HL-60/S4 treated with phorbol 12-myristate 13-acetate at 8.2 ng/mL for 4 days and 3 days (cell line): ENCODE results near the gene PID1.

ENCODE experiments used
- in situ Hi-C: fragments of 300-500 bp; cut with MboI; formaldehyde crosslinking; loops from 2 replicates; pipeline ENCODE4 v1.15.0; 2022; ENCODE audit warnings: low sequenced_read_pairs

Gene PID1

DNA sequence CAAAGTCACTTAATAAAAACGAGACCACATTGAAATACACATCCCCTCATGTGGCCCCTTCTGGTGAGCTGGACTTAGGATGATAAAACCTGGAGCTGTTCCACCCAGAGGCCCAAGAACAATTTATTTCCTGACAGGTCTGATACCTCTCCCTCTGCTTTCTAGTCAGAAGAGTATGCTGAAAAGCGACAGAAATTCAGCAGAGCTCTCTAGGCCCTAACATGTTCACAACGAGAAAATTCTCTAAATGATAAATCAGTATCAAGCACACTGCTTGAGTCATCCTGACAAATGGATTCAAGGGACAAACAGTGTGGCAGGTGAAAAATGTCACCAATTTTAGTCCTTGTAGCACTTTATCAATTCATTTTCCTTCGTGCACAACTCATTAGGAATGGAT is 233.5 kb downstream of the PID1 start:
- in situ Hi-C loops = no loop called here

DNA sequence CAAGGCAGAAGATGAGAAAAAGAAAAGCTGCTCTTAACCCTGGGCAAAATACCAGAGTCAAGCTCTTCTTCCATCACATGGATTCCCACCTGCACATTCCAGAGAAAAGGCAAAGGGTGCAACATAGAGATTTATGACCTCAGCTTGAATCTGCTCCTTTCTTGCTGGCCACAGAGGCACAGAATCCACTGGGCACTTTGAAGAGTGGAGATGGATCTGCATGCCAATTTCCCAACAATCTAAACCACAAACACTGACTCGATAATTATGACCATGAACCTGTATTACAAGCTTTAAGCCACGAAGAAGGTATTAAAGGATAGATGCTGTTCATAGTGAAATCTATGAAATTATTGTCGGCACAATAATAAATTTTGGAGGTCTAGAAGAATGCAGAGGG is 237.3 kb downstream of the PID1 start:
- in situ Hi-C loops = no loop called here

DNA sequence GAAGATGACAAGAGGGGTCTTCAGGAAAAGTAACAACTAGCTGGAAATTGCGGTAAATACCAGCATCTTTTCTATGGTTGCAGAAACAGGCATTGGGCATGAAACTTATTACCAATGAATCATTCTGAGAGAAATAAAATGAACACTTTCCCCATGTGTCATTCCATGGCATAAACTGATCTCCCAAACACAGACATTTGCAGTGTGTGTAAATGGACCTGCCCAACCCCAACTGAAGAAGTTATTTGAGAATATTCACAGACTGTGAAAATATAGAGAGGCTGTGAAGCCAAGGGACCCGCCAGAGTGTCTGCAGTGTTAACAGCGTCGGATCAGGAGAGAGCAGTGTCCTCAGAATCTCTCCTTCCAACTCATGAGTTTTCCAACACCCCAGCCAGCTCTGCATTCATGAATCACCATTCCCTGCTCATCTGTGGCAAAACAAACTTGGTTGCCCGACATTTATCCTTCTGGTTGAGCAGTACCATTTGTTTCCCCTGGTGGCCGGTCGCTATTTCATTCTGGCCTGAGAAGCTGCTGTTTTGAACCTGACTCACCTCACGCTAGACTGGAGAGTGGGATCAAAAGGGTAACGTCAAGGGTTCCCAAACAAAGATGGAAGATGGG is 238.4 kb downstream of the PID1 start:
- in situ Hi-C loops = no loop called here

DNA sequence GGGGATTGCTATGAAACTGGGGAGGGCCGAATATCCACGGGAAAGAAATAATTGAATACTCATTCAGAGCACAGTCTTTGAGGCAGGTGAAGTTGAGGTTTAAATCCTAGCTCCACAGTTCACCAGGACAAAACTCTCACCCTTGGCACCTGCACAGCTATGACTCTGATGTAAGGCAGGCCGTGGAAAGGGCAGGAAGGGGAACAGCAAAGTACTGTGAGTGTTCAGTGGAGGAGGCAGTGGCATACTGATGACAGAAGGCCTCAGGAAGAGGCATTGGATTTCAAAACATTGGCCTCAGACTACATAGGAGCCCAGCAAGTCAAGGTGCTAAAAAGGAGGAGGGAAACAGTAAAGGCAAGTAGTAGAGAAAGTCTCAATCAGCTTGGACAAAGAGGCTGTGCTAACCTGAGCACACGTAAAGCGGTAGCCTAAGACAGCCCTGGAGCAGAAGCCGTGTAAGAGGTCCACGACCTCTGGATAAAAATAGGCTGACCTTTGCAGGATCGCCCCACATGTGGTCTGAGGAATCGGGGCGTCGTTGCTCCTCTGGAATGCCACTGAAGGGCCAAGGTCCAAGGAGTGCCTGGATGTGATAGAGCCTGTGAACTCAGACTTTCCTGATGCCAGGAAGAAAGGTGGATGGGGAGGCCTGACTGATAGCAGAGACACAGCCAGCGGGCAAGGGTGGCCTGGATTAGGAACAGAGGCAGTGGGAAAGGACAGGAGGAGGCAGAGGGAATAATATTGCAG is 243.6 kb downstream of the PID1 start:
- in situ Hi-C loops = no loop called here

DNA sequence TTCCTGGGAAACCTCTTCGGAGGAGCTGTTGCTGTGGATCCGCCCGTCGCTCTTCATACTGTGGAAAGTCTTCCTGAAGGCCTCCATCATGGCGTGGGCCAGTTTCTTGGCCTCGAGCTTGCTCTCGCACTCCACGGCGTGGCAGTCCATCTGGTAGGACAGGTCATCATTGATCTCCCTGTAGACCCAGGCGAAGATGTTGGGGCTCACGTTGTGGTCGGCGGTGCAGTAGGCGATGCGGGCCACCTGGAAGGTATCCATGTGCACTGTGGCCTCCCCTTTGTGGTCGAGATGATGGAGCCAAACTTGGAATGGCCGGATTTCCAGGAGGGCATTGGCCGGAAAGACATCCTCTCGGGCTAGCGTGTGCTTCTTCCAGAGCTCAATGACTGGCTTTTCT is 245.4 kb downstream of the PID1 start:
- in situ Hi-C loops = no loop called here

DNA sequence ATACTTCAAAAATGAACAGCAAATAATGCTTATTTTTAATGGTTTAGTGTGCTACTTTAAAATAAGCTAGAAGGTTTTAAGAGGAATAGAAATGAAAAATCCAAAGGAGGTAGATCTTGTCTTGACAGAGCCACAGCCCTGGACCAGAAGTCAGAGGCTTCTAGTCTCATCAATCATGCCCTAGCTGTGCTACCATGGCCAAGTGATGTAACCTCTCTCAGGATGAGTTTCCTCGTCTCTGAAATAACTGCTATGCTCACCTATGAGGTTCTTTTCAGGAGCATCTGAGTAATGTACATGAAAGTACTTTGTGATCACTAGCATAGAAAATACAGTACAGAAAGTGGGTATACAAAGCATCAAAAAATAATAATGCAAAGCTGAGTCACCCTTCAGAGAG is 248.4 kb downstream of the PID1 start:
- in situ Hi-C loops = no loop called here

DNA sequence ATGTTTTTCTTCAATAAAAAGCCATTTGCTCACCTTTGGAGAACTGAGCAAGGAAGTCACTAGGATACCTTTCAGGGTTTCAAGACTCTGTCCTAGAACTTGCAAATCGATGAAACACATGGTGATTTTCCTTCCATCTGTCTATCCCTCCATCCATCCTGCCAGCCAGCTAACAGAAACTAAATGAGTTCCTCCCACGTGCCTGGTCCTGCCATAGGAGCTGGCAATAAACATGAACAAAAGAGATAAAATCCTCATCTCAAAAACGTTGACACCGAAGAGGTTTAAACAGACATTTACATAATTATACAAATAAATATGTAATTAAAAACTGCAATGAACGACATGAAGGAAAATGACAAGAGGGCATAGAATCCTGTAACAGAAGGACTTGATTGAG is 249.0 kb downstream of the PID1 start:
- in situ Hi-C loops = no loop called here

DNA sequence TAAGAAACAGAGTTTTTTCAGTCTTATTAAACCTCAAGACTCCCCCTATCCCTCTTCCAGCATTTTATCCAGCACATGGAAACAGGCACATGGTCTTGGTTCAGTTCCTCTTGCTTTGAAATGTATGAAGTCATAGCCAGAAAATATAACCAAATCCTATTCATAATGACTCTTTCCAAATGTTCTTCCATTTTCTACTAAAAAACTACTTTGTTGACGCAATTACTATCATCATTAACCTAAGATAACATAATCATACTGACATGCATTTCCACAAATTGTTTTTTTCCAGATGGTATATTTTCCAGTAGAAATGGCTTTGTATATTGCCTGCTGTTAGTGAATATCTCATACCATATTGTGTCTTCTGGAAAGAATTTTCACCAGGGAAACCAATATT is 261.3 kb downstream of the PID1 start:
- in situ Hi-C loops = no loop called here

DNA sequence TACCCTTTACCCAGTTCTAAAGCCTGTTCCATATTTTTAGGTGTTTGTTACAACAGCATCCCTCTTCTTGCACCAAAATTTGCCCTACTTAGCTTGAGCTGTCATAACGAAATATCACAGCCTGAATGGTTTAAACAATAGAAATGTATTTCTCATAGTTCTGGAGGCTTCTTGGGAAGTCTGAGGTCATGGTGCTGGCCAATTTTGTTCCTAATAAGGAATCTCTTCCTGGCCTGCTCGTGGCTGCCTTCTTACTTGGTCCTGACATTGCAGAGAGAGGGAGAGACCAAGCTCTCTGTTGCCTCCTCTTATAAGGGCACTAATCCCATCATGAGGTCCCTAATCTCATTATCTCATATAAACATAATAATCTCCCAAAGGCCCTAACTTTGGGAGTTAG is 267.8 kb downstream of the PID1 start:
- in situ Hi-C loops = no loop called here

DNA sequence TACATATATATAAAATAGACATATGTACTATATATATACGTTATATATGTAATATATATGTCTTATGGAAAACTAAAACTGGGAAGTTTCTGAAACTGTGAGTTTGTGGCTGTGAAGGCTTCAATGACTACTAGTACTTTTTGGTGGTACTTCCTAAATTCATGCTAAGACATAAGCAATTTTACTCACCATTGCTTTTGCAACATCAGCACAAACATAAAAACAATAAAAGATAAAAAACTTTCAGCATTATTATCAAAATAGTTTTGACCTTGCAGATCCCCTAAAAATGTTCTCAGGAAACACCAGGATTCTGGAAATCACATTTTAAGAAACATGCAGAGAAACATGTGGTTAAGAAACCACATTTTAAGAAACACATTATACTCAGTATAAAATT is 269.9 kb downstream of the PID1 start:
- in situ Hi-C loops = no loop called here

DNA sequence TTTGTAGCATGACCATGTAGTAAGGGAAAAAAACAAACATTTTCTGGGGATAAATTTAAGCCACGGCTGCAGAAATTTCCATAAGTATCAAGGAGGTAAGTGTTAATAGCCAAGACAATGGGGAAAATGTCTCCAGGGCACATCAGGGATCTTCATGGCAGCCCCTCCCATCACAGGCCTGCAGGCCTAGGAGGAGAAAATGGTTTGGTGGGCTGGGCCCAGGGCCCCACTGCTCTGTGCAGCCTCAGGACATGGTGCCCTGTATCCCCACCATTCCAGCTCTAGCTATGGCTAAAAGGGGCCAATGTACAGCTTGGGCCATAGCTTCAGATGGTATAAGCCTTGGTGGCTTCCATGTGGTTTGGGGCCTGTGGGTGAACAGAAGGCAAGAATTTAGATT is 271.8 kb downstream of the PID1 start:
- in situ Hi-C loops = no loop called here

DNA sequence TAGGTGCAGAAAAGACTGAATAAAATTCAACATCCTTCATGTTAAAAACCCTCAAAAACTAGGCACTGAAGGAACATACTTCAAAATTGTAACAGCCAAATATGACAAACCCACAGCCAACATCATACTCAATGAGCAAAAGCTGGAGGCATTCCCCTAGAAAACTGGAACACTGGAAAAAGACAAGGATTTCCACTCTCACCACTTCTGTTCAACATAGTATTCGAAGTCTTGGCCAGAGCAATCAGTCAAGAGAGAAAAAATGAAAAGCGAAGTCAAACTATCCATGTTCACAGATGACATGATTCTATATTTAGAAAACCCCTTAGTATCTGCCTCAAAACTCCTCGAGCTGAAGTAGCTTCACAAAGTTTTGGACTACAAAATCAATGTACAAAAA is 282.3 kb downstream of the PID1 start:
- in situ Hi-C loops = no loop called here

DNA sequence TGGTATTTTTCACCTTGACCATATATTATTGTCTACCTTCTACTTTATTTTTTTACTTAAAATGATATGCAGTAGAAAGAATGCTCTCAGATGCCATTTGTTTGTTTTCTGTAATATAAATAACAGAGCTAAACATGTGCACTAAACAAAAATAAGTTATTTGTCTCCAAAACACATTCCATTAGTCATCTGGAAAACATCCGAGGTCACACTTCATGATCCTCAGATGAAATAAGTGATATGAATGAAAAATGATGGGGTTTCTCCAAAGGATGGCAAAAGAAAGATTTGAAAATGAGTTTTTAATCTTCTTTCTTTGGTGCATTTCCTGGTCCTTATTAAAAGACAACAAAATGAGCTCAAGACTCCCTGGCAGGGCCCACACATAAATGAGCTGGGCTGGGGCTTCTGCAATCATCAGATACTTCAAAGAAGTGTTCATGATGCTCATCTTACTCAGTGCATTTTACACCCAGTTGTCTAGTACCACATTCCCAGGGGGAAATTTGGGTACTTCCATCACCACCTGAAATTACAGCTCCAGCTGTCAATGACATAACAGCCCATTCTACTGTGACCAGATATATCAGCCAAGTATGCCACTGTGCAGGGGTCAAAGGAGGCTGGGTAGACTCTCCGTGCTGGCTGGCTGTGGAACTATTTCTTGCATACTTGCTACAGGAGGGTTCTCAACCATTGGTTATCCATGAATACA is 283.5 kb downstream of the PID1 start:
- in situ Hi-C loops = no loop called here

DNA sequence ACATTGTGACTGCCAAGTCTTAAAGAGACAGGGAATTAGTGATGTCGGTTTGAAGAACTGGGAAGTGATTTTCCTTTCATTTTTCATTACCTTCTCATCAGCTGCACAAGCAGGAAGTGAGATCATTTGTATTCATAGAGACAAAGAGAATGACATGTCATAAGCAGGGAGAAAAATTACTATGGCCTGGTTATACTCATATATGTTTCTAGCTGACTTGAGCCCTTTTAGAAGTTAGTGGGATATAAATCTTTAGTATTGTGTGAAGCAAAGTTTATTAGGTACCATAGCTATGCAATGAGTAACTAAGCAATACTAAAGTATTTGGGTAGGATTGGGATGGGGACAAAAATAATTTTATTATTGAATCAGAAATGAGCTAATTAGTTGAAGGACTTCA is 284.1 kb downstream of the PID1 start:
- in situ Hi-C loops = no loop called here

DNA sequence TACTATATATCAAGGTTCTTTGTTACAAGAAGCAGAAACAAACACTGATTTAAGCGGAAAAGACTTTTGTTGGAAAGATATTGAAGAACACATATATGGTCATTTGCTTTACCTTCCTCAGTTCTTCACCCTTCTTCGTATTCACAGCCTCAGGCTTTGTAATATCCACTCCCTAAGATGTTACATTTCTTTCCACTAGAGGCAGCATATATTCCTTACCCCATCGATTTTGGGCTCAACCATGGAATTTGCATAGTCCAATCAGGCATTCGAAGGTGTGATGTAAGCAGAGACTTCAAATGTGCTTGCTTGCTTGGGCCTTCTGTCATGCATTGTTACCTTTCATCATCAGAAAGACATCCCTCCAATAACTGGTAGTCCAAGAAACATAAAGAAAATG is 287.4 kb downstream of the PID1 start:
- in situ Hi-C loops = no loop called here

DNA sequence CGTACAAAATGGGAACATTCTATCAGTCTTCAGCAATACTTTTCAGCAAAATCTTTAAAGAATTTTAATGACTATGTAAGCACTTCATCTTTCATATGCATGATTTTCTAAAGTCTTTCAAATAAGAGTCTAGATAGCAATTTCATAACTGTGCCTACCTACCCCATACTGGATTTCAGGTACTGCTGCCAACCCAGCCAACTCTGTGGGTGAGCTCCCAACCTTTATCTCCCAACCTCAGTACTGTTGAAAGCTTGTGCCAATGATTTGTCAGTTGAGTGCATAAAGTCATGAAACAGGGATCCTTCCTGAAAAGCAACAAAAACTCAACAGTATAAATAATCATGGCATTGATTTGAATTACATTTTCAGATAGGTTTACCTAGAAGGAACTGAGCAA is 296.9 kb downstream of the PID1 start:
- in situ Hi-C loops = no loop called here
